PFSK-1 (cell line): Measurements from ENCODE around the gene EHF.

Source experiments
- FOXP2 ChIP-seq: optimal IDR thresholded peaks from 2 replicates; pipeline ENCODE3; 2011; ENCODE audit warnings: borderline replicate concordance, control low read depth, inconsistent platforms; ENCODE audit not compliant: insufficient read depth; ENCODE audit errors: extremely low read length, extremely low read depth
- POLR2AphosphoS5 ChIP-seq: IDR thresholded peaks from 2 replicates; pipeline ENCODE4 v1.6.1; 2012; ENCODE audit warnings: low read depth, mild to moderate bottlenecking, control low read depth, low read length, moderate library complexity
- SIN3A ChIP-seq: IDR thresholded peaks from 2 replicates; pipeline ENCODE4 v1.6.1; 2012; ENCODE audit warnings: mild to moderate bottlenecking, low read length, moderate library complexity, borderline replicate concordance; ENCODE audit not compliant: insufficient read depth
- TAF1 ChIP-seq: IDR thresholded peaks from 2 replicates; pipeline ENCODE4 v1.6.1; 2012; ENCODE audit warnings: low read length, control low read depth, borderline replicate concordance; ENCODE audit not compliant: insufficient read depth
- TF ChIP-seq, protein P1 (sequence below), 2 experiments: IDR thresholded peaks; 2 replicates each; pipeline versions ENCODE4 v1.6.1 to v1.8.0; 2011 to 2012; ENCODE audit warnings: low read depth in 2 of 2, low read length in 2 of 2, control low read depth in 1 of 2, inconsistent platforms in 1 of 2, mild to moderate bottlenecking in 1 of 2, moderate library complexity in 1 of 2; ENCODE audit not compliant: insufficient read depth in 1 of 2

Gene EHF

DNA sequence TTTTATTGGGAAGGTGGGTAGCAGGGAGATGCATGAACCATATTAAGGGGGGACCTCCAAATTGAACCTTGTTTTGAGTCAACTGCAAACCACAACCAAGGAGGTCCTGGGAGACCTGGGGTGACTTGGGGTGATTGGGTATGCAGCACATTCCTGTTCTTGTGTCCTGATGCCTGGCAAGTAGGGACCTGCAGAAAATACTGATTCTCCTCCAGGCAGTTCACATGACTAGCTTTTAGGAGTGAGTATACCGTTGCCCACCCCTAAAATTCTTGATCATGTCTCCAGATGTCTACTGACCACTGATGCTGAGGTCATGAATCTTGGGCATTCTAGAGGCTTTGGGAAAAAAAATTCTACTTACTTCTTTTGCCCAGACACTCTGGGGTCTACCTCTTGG is 6.3 kb downstream of the EHF start:
- no peak for TF ChIP-seq POLR2AphosphoS5
- TF ChIP-seq, protein P1, sequence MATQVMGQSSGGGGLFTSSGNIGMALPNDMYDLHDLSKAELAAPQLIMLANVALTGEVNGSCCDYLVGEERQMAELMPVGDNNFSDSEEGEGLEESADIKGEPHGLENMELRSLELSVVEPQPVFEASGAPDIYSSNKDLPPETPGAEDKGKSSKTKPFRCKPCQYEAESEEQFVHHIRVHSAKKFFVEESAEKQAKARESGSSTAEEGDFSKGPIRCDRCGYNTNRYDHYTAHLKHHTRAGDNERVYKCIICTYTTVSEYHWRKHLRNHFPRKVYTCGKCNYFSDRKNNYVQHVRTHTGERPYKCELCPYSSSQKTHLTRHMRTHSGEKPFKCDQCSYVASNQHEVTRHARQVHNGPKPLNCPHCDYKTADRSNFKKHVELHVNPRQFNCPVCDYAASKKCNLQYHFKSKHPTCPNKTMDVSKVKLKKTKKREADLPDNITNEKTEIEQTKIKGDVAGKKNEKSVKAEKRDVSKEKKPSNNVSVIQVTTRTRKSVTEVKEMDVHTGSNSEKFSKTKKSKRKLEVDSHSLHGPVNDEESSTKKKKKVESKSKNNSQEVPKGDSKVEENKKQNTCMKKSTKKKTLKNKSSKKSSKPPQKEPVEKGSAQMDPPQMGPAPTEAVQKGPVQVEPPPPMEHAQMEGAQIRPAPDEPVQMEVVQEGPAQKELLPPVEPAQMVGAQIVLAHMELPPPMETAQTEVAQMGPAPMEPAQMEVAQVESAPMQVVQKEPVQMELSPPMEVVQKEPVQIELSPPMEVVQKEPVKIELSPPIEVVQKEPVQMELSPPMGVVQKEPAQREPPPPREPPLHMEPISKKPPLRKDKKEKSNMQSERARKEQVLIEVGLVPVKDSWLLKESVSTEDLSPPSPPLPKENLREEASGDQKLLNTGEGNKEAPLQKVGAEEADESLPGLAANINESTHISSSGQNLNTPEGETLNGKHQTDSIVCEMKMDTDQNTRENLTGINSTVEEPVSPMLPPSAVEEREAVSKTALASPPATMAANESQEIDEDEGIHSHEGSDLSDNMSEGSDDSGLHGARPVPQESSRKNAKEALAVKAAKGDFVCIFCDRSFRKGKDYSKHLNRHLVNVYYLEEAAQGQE (IDR thresholded peaks at IDR 0.05; ENCODE audit: insufficient read depth in 1 of 2, low read depth in 2 of 2, low read length in 2 of 2), result no peak
- TF ChIP-seq FOXP2, result no peak
- TF ChIP-seq TAF1, result no peak
- no peak for TF ChIP-seq SIN3A

DNA sequence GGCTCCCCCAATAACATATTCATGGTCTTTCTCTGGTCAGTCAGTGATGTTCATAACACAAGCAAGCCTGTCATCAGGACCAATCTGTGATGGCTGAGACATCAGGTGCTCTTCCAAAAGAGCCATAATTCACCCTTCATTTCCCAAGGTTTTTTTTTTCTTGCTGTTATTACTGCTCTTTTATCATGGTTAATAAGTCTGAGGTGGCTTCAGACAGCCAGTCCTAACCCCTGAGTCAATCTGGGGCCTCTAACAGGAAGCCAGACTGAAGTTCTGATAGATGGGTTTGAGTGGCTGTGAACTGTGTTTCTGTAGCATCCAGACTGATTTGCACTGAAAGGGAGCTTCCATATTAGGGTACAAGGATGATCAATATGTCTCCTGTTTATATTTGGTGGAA is 8.8 kb downstream of the EHF start:
- TF ChIP-seq, protein P1 (IDR thresholded peaks at IDR 0.05; ENCODE audit: insufficient read depth in 1 of 2, low read depth in 2 of 2, low read length in 2 of 2), result no peak
- no peak for TF ChIP-seq SIN3A
- no peak for TF ChIP-seq FOXP2
- TF ChIP-seq TAF1, result no peak
- no peak for TF ChIP-seq POLR2AphosphoS5

DNA sequence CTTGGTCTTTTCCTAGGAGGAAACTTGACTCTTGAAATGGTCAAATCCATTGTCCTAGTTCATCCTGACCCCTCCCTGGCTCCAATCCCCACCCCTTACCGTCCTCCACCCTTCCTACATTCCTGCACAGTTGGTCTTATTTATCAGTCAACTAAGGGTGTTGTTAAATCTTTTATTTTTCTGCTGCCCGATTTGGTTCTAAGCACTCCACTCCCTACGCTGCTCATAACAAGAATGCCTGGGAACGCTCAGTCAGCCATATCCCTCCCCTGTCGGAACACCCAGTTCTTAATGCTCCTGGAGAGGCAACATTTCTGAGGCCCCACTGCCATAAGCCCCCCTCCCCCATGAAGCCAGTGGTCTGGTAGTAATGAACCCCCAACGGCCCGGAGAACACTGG is 9.7 kb downstream of the EHF start:
- TF ChIP-seq, protein P1 (IDR thresholded peaks at IDR 0.05; ENCODE audit: insufficient read depth in 1 of 2, low read depth in 2 of 2, low read length in 2 of 2), result no peak
- no peak for TF ChIP-seq FOXP2
- no peak for TF ChIP-seq TAF1
- no peak for TF ChIP-seq POLR2AphosphoS5
- no peak for TF ChIP-seq SIN3A

DNA sequence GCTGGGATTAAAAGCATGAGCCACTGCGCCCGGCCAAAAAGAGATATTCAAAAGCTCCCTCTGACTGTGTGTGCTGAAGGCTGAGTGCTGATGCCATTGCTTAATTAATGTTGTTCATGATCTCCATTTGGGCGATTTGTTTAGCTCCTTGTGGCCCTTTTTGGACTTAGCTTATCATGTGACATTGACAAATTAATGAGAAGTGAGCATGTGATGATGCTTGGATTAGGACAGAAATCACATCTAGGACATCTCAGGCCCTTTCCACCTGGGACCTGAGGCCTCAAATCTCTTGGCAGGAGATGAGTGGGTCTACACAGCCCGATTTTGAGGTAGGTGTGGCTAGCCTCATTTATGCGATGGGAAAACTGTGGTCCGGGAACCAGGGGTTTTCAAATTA is 10.4 kb downstream of the EHF start:
- no peak for TF ChIP-seq TAF1
- TF ChIP-seq, protein P1 (IDR thresholded peaks at IDR 0.05; ENCODE audit: insufficient read depth in 1 of 2, low read depth in 2 of 2, low read length in 2 of 2), result no peak
- TF ChIP-seq FOXP2, result no peak
- TF ChIP-seq SIN3A, result no peak
- TF ChIP-seq POLR2AphosphoS5, result no peak

DNA sequence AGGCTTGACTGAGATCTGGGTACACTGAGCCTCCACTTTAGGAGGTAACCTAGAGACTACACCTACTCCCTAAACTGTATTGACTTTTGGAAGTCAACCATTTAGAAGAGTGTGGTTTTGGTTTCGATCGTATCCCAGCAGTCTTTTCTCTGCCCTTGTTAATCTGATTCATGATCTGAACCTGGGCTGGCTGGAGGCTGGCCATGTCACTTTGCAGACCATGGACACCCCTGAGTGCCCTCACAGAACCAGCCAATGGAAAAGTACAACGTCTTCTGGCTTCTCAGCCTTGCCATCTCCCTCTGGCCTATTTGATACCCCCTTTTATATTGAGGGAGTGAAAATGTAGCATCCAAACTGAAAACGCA is 10.8 kb downstream of the EHF start:
- TF ChIP-seq POLR2AphosphoS5 (no peak), FOXP2 (no peak), SIN3A (no peak), TAF1 (no peak)
- TF ChIP-seq, protein P1 (IDR thresholded peaks at IDR 0.05; ENCODE audit: insufficient read depth in 1 of 2, low read depth in 2 of 2, low read length in 2 of 2), result no peak
